K562 (cell line): ENCODE data around the gene BCL2A1. TPM values are rescaled to one million over a fixed set of nuclear protein-coding genes. Genes with fewer than 3 reads are reported as not detected.
A peak's percentile ranks its signal among the peaks of the same experiment; 100 is the strongest.

Experiments used
- ATAC-seq: fragments of 200-7000 bp; cut with Tn5 transposase; 3 replicates; pipeline ENCODE4 v1.9.1; 2020; ENCODE audit warnings: moderate library complexity
- BruUV-seq: library from RNA; stranded (reverse); fragments of 400-500 nt; replicated peaks from 2 replicates; lab custom pipeline; 2021; lab: Mats Ljungman, UMichigan
- CTCF ChIA-PET: fragments of 300-600 bp; formaldehyde crosslinking; extraction: SDS; loops from one replicate; lab custom pipeline; 2021; ENCODE audit warnings: low intra/inter-chr PET ratio; lab: Yijun Ruan, JAX
- POLR2A ChIA-PET: fragments of 300-600, 350-650 bp; sonication (Branson Sonifier 250); formaldehyde crosslinking; extraction: SDS; loops from one replicate; lab custom pipeline; 2021; ENCODE audit warnings: antibody characterized with exemption, inconsistent platforms; lab: Yijun Ruan, JAX
- DNase-seq, 4 experiments: peaks; one replicate each; pipeline versions ENCODE4 v3.0.0 to v3.0.0-alpha.2; 2011 to 2018; ENCODE audit warnings: low spot score in 3 of 4, mixed read lengths in 3 of 4; ENCODE audit errors: extremely low read depth in 1 of 4
- FAIRE-seq: peaks from 2 replicates; lab custom pipeline; 2011; peaks lifted over from hg19 to GRCh38; lab: Jason Lieb, UNC
- H2AFZ ChIP-seq: 2 replicates; pipeline ENCODE4 v1.6.0; 2011; ENCODE audit warnings: low read depth, low read length, control low read depth, inconsistent platforms
- H3K27ac ChIP-seq: fragments of 200-600 bp; 3 replicates; pipeline ENCODE4 v1.8.0; 2011; ENCODE audit warnings: low read depth, mild to moderate bottlenecking, control low read depth, inconsistent platforms, low read length, moderate library complexity, mixed read lengths; ENCODE audit errors: extremely low read depth
- H3K27me3 ChIP-seq, 2 experiments: fragments of 300-600 bp in 1 of 2; 2 replicates in 1 of 2; 3 replicates in 1 of 2; pipeline versions ENCODE4 v1.6.0 to v1.8.0; 2011; ENCODE audit warnings: inconsistent platforms in 2 of 2, low read length in 2 of 2, mild to moderate bottlenecking in 1 of 2, mixed read lengths in 1 of 2, moderate library complexity in 1 of 2; ENCODE audit not compliant: control insufficient read depth in 2 of 2, insufficient read depth in 2 of 2
- H3K36me3 ChIP-seq: fragments of 300-600 bp; 3 replicates; pipeline ENCODE4 v1.8.0; 2011; ENCODE audit warnings: mild to moderate bottlenecking, low read length, inconsistent platforms; ENCODE audit not compliant: control insufficient read depth, insufficient read depth
- H3K4me1 ChIP-seq, 2 experiments: fragments of 200-600 bp in 1 of 2; replicated peaks in 1 of 2; 2 replicates in 1 of 2; 3 replicates in 1 of 2; pipeline versions ENCODE4 v1.5.1 to v1.8.0; 2011; ENCODE audit warnings: inconsistent platforms in 2 of 2, low read length in 2 of 2, mild to moderate bottlenecking in 1 of 2, mixed read lengths in 1 of 2, moderate library complexity in 1 of 2; ENCODE audit not compliant: control insufficient read depth in 2 of 2, insufficient read depth in 2 of 2
- H3K4me2 ChIP-seq: 2 replicates; pipeline ENCODE4 v1.6.1; 2011; ENCODE audit warnings: low read length, control low read depth, inconsistent platforms, mixed read lengths; ENCODE audit not compliant: insufficient read depth
- H3K4me3 ChIP-seq: fragments of 200-600 bp; sonication (generic), shearing (Covaris generic); 2 replicates; pipeline ENCODE4 v1.5.1; 2016; ENCODE audit warnings: control low read depth, inconsistent platforms
- H3K79me2 ChIP-seq: fragments of 200-600 bp; 3 replicates; pipeline ENCODE4 v1.8.0; 2011; ENCODE audit warnings: low read length, inconsistent platforms; ENCODE audit not compliant: control insufficient read depth, insufficient read depth
- H3K9ac ChIP-seq, 2 experiments: 2 replicates each; pipeline versions ENCODE4 v1.6.0 to v1.6.1; 2011; ENCODE audit warnings: low read depth in 2 of 2, low read length in 2 of 2, control low read depth in 1 of 2, inconsistent platforms in 1 of 2, mild to moderate bottlenecking in 1 of 2, mixed read lengths in 1 of 2; ENCODE audit not compliant: insufficient read depth in 1 of 2
- H3K9me1 ChIP-seq: one replicate; pipeline ENCODE4 v1.6.0; 2011; ENCODE audit warnings: inconsistent platforms, mild to moderate bottlenecking, low read length, moderate library complexity; ENCODE audit not compliant: control insufficient read depth, insufficient read depth
- H3K9me3 ChIP-seq: replicated peaks from 2 replicates; pipeline ENCODE4 v1.5.1; 2011; ENCODE audit warnings: low read depth, low read length, inconsistent platforms; ENCODE audit not compliant: control insufficient read depth, insufficient read depth
- H4K20me1 ChIP-seq: replicated peaks from 2 replicates; pipeline ENCODE4 v1.6.1; 2011; ENCODE audit warnings: low read length, inconsistent platforms, mixed read lengths; ENCODE audit not compliant: control insufficient read depth, insufficient read depth
- ARID1B ChIP-seq: fragments of 450-650 bp; IDR thresholded peaks from 2 replicates; pipeline ENCODE4 v1.6.1; 2016; ENCODE audit warnings: antibody characterized with exemption, mild to moderate bottlenecking, inconsistent platforms
- HDGF ChIP-seq: fragments of 450-650 bp; IDR thresholded peaks from 2 replicates; pipeline ENCODE4 v1.6.1; 2016
- ID3 ChIP-seq, 2 experiments: fragments of 250-450 bp in 1 of 2; fragments of 450-650 bp in 1 of 2; sonication (Bioruptor Pico) in 1 of 2; IDR thresholded peaks; 2 replicates each; pipeline versions ENCODE4 v1.6.1 to v1.8.0; 2016 to 2021; ENCODE audit warnings: mild to moderate bottlenecking in 2 of 2, moderate library complexity in 2 of 2, missing compliant biosample characterization in 1 of 2, missing genetic modification characterization in 1 of 2
- ILF3 ChIP-seq: fragments of 450-650 bp; IDR thresholded peaks from 2 replicates; pipeline ENCODE4 v1.6.1; 2018; ENCODE audit warnings: antibody characterized with exemption, mild to moderate bottlenecking, moderate library complexity, borderline replicate concordance
- MNT ChIP-seq, 2 experiments: fragments of 450-650 bp; conservative IDR thresholded peaks; 2 replicates each; pipeline ENCODE4 v1.6.1; 2017; ENCODE audit warnings: mild to moderate bottlenecking in 2 of 2, moderate library complexity in 2 of 2
- MTF1 ChIP-seq: fragments of 250-450 bp; sonication (Bioruptor Pico); IDR thresholded peaks from 2 replicates; pipeline ENCODE4 v1.9.0; 2021; ENCODE audit warnings: moderate library complexity, mild to moderate bottlenecking, inconsistent platforms, borderline replicate concordance
- U2AF2 ChIP-seq: fragments of 200-400 bp; formaldehyde crosslinking; optimal IDR thresholded peaks from 2 replicates; pipeline ENCODE3; 2017; ENCODE audit warnings: low read depth, mild to moderate bottlenecking, low read length
- USF1 ChIP-seq: sonication (generic); formaldehyde crosslinking; IDR thresholded peaks from 2 replicates; pipeline ENCODE4 v1.9.0; 2022; ENCODE audit warnings: mild to moderate bottlenecking, missing genetic modification reagents
- VEZF1 ChIP-seq: fragments of 200-800 bp; sonication (Bioruptor generic); IDR thresholded peaks from 2 replicates; pipeline ENCODE4 v1.6.1; 2017; ENCODE audit warnings: missing genetic modification characterization, missing compliant biosample characterization
- YY1 ChIP-seq, 3 experiments: IDR thresholded peaks; 2 replicates each; pipeline ENCODE4 v1.6.1; 2011; ENCODE audit warnings: low read length in 2 of 3, mild to moderate bottlenecking in 2 of 3, moderate library complexity in 2 of 3, borderline replicate concordance in 1 of 3, control low read depth in 1 of 3, low read depth in 1 of 3; ENCODE audit not compliant: insufficient read depth in 3 of 3, insufficient replicate concordance in 2 of 3, control insufficient read depth in 1 of 3, insufficient read length in 1 of 3; ENCODE audit errors: extremely low read depth in 1 of 3
- ZBTB26 ChIP-seq: fragments of 450-650 bp; formaldehyde crosslinking; IDR thresholded peaks from 2 replicates; pipeline ENCODE4 v1.4.0; 2022; ENCODE audit warnings: missing genetic modification characterization
- ZC3H4 ChIP-seq: sonication (generic); formaldehyde crosslinking; IDR thresholded peaks from 2 replicates; pipeline ENCODE4 v1.9.0; 2021; ENCODE audit warnings: missing genetic modification reagents, borderline replicate concordance
- WGBS: fragments of 100-300 bp; shearing (Covaris generic); methylation state at CpG from one replicate; pipeline ENCODE4 v1.1.6; 2016; ENCODE audit warnings: low coverage, mixed read lengths; ENCODE audit not compliant: insufficient coverage; ENCODE audit errors: missing lambda C conversion rate; 5-methylcytosine and 5-hydroxymethylcytosine counted together
- in situ Hi-C: fragments of 300-500 bp; cut with MboI; formaldehyde crosslinking; loops from 4 replicates; pipeline ENCODE4 v1.15.0; 2018; ENCODE audit warnings: inconsistent platforms, mixed read lengths
- intact Hi-C: fragments of 100-400 bp; cut with micrococcal nuclease; formaldehyde crosslinking; loops from 2 replicates; pipeline ENCODE4 v1.14.2; 2022
- polyA plus RNA-seq, 8 experiments: library from polyadenylated mRNA; depleted of rRNA in 4 of 8; stranded (reverse) in 5 of 8; unstranded in 3 of 8; fragments of >200 nt; fragmentation: Nextera tagmentation in 2 of 8; fragmentation: Illumina TruSeq in 1 of 8; extraction: Ambion mirVana in 2 of 8; extraction: Trizol in 1 of 8; gene quantifications; 2 replicates each; pipeline versions ENCODE4 v1.2.1 to v1.2.3, GENCODE V29; 2011 to 2014; ENCODE audit warnings: inconsistent platforms in 1 of 8, missing spikeins in 1 of 8
- total RNA-seq, 7 experiments: library from RNA; depleted of rRNA in 6 of 7; stranded (reverse); fragments of >200 nt in 6 of 7; fragmentation: Illumina TruSeq in 2 of 7; extraction: Trizol in 2 of 7; gene quantifications; 2 replicates each; pipeline versions ENCODE4 v1.2.1 to v1.2.3, GENCODE V29; 2011 to 2021; ENCODE audit warnings: low replicate concordance in 1 of 7

The BCL2A1 gene
- total and polyA plus RNA-seq, 9 of the 15 experiments (the other 6 are each of a cell fraction or from before 2014, with no cell fraction given): 0.11 to 1.2 (median 0.25) TPM; not detected in 4

GRCh38 chr15:80020731-80021130, 49.7 kb upstream of the BCL2A1 start:
- no peak for ATAC-seq
- Histone ChIP-seq H3K4me3 (no peak overlapping the region), H3K36me3 (no peaks in the 10 kb centered on the region), H3K9me1 (no peaks in the 10 kb centered on the region), H3K27me3 (no peaks in the 10 kb centered on the region), H2AFZ (0 out of 2 replicates have a peak overlapping the region, but pooled peaks have one; percentile 39), H3K27ac (no peak overlapping the region), H3K79me2 (no peaks in the 10 kb centered on the region), H3K9ac (no peak overlapping the region), H4K20me1 (no peaks in the 10 kb centered on the region), H3K4me1 (peaks cover 0 to 6% of the 10 kb centered on the region in 2 experiments; a peak in 1 of 5 replicates), H3K9me3 (no peaks in the 10 kb centered on the region), H3K4me2 (no peak overlapping the region)
- BruUV-seq: no TSS peak
- FAIRE-seq: no peak
- no peak for TF ChIP-seq ARID1B
- TF ChIP-seq YY1 (IDR thresholded peaks at IDR 0.05; ENCODE audit: borderline replicate concordance in 1 of 3, control insufficient read depth in 1 of 3, extremely low read depth in 1 of 3, insufficient read depth in 3 of 3, insufficient read length in 1 of 3, insufficient replicate concordance in 2 of 3, low read depth in 1 of 3, low read length in 2 of 3): no peak
- no peak for TF ChIP-seq U2AF2
- no peak for TF ChIP-seq USF1 (CRISPR knock-in tag)
- no peak for TF ChIP-seq VEZF1 (CRISPR knock-in tag)
- TF ChIP-seq MTF1: no peak
- TF ChIP-seq MNT (conservative IDR thresholded peaks at IDR 0.05): no peak
- no peak for TF ChIP-seq ZBTB26 (CRISPR knock-in tag)
- no peak for TF ChIP-seq ILF3
- TF ChIP-seq ZC3H4 (CRISPR knock-in tag): no peak
- no peak for TF ChIP-seq ID3 (CRISPR knock-in tag; IDR thresholded peaks at IDR 0.05)
- TF ChIP-seq ID3 (tag; IDR thresholded peaks at IDR 0.05): no peak
- no peak for TF ChIP-seq HDGF
- WGBS: 34% methylated on average over 3 of the region's 3 CpGs
- in situ Hi-C loops (no loop called here), intact Hi-C loops (no loop called here)
- DNase-seq: no peak
- ChIA-PET POLR2A (no interaction called here), CTCF (no interaction called here)
